Left renal cortex interstitium (tissue), 4 donors: Measurements from ENCODE around the gene CDT1. TPM values are rescaled to one million over a fixed set of nuclear protein-coding genes. Genes with fewer than 3 reads are reported as not detected.
"Not testable (repeated sequence)": the region's sequence is repeated elsewhere in the genome, so short reads cannot be mapped to it uniquely, and the experiment has no call there.

Experiments
- DNase-seq, 4 donors: peaks; one replicate each; pipeline ENCODE4 v3.0.0-alpha.2; 2013; ENCODE audit warnings: low read depth in 4 of 4, low spot score in 2 of 4, missing footprints in 1 of 4
- polyA plus RNA-seq, 4 donors: library from polyadenylated mRNA; unstranded; fragments of 120-200 nt; gene quantifications; one replicate each; pipeline ENCODE4 v1.2.1, GENCODE V29; 2013; ENCODE audit not compliant: insufficient read length in 4 of 4

Gene CDT1
- polyA plus RNA-seq, 4 donors: 9.5 to 26.8 (median 18.8) TPM

DNA sequence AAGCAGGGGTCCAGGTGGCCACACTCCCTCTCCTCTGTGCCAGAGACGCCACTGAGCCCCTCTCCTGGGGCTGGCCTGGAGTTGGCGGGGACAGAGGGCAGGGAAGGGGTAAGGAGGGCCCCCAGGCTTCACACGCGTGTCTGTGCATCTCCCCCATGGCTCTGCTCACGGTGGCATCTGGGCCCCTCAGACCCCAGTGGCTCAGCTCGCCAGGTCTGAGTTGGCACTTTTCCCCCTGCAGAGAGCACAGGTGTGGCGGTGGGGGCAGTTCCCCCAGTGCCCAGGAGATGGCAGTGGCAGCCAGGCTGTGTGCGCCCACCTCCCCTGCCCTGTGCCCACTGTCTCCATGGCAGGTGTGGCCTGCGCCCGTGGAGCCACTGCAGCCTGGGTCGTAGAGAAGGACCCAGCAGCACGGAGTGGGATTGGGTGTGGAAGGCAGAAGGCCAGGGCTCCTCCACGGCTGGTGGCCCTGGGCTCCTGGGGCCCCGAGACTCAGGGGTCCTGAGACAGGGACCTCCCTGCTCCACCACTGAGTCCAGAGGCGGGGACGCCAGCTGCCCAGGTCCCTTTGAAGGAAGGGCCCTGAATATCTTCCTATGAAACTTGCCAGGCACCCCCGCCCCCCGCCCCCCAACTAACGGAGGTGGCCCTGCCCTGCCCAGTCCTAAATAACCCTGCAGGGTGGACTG is 12.5 kb downstream of the CDT1 start:
- no peak for DNase-seq

DNA sequence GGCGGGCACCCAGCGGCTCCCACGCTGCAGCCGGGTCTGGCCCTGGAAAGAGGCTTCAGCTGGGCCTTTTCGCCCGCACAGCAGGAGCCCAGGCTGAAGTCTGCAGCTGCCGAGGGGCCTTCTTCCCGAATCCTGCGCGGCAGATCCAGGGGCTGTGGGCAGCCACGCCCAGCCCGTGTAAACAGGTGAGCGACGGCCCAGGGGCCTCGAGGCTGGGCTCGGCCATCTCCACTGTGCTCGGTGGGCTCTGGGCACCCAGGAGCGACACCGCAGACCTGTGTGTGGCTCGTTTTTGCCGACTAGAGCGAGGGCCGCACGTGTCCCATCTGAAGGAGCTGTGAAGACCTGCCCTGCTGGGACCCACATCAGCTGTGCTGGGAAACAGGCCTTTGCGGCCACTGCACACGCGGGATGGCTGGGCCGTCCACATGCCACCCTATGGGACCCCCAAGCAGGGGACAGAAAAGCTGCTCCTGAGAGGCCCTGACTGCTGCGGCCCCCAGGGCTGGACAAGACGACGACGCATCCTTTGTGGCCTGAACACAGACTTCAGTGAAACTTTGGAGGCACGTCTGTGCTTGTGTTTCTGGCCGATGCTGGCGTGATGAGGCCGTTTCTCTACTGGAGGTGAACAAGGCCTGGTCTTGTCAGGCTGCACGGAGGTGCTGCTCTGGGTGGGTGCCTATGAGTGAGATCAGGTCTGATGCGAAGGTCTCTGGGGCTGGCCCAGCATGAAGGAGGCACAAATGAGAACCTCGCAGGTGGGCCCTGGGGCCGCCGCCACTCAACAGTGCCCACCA is 13.3 kb downstream of the CDT1 start:
- no peak for DNase-seq

GRCh38 chr16:88817785-88818574 is 14.4 kb downstream of the CDT1 start:
- no peak for DNase-seq

GRCh38 chr16:88818575-88818874 is 14.9 kb downstream of the CDT1 start:
- no peak for DNase-seq

DNA sequence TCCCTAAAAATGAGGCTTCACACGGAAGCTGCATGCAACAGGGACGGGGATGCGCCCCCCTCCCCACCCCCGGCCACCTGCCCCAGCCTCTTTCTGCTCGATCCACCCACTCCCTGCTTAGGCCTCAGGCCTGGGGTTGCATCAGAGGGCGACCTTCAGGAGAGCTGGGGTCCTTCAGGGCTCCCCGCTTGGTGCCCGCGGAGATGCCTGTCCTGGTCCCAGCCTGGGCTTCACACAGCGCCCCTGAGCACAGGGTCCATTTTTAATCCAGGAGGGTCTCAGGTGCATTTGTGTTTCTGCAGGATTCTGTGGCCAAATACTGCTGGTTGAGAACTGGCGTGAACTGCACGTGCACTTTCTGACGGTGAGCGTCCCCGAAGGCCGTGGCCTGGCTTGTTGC is 15.5 kb downstream of the CDT1 start:
- no peak for DNase-seq

- no peak for DNase-seq
These were observed 16.9 kb downstream of the CDT1 start for GRCh38 chr16:88820385-88821025.

- DNase-seq: no peak
These were observed 17.7 kb downstream of the CDT1 start for GRCh38 chr16:88821168-88821850.

- DNase-seq: no peak
These were observed 18.9 kb downstream of the CDT1 start for GRCh38 chr16:88822281-88823040.

- not testable (repeated sequence) for DNase-seq
These were observed 20.1 kb downstream of the CDT1 start for GRCh38 chr16:88823646-88824045.

DNA sequence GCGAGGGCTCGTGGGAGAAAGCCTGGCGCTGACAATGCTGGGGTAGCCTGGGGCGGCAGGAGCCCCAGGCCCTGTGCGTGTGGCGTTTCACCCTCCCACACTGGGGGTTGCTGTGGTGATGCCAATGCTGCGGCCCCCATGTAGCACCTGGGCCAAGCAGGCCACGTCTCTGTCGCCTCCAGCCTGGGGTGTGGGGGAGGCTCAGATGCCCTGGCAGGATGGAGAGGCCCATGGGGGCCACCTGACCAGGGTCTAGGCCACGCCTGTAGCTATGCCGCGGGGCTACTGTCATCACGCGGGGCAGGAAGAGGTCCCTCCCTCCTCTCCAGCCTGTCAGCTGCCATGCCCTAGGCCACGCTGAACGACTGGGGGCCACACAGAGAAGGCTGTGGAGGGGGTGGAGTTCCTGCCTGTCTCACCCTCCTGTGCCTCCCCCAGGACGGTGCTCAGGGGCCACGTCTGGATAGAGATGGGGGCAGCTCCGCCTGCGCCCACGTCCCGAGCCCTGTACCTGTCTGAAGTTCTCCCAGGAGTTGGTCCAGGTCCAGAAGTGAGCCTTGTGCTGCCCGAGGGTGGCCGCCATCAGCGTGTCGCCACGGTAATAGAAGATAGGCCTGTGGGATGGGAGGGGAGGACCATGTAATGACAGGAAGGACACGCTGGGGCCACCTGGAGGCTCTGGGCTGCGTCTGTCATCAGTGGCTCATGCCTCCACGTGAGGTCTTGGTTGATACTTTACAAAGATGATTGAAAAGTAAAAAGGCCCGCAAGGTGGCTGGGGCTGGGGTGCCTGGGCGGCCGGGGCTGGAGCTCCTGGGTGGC is 20.9 kb downstream of the CDT1 start:
- no peak for DNase-seq

DNA sequence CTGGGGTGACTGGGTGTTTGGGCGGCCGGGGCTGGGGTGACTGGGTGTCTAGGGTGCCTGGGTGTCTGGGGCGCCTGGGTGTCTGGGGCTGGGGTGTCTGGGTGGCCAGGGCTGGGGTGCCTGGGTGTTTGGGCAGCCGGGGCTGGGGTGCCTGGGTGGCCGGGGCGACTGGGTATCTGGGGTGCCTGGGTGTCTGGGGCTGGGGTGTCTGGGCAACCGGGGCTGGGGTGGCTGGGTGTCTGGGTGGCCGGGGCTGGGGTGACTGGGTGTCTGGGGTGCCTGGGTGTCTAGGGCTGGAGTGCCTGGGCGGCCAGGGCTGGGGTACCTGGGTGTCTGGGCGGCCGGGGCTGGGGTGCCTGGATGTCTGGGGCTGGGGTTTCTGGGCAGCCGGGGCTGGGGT is 21.6 kb downstream of the CDT1 start:
- DNase-seq: no peak

GRCh38 chr16:88826070-88826840 is 22.7 kb downstream of the CDT1 start:
- no peak for DNase-seq

GRCh38 chr16:88827727-88828126 is 24.1 kb downstream of the CDT1 start:
- DNase-seq: no peak

GRCh38 chr16:88828711-88829110 is 25.1 kb downstream of the CDT1 start:
- no peak for DNase-seq

DNA sequence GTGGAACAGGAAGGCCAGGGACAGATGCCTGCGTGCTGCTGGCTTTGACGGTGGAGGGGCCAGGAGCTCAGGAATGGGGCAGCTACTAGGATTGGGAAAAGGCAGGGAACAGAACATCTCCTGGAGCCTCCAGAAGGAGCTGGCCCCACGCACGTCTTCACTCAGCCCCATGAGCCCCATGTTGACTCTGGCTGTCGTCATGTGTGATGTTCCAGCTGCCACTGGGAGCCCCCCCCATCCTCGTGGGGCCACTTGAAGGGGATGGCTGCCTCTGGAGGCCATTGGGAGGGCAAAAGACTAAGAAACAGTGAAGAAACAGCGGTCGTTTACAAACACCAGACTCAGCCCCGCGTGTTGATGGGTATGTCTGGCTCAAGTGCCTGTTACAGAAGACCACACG is 26.7 kb downstream of the CDT1 start:
- DNase-seq: peak in 2 of 4 donors; percentile 58 to 63

- DNase-seq: no peak
These were observed 27.2 kb downstream of the CDT1 start for GRCh38 chr16:88830783-88831182.

DNA sequence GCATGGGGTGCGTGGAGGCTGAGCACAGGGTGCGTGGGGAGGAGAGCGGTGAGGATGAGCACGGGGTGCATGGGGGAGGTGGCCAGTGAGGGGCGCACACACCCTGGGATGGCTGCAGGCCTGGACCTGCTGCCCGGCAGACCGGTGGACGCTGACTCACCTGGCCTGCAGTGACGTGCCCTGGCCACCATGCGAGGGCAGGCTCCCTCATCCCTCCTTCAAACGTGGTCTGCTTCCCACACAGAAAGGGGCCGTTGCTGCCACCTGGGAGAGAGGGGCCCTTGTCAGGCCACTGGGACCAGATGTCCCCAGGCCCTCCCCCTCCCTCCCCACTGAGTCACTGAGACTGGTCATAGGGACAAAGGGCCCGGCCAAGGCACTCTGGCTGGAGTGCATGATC is 28.2 kb downstream of the CDT1 start:
- no peak for DNase-seq

DNA sequence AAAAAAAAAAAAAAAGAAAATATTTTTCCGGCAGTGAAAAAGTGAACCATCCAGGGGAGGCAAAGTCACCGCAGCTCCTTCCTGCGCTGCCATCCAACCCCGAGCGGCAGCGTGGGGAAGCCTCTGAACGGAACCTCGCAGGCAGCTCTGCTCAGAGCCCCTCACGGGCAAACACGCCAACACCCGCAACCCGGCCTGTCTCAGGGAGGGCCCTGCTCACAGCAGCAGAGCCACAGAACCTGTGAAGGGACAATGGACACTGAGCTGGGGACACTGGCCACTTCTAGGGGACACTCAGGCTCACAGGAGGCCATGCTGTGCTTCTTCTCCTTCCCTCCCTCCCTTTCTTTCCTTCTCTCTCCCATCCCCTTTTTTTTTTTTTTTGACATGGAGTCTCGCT is 29.5 kb downstream of the CDT1 start:
- DNase-seq: no peak
